ENCODE data around the gene MAP3K6. TPM values are rescaled to one million over a fixed set of nuclear protein-coding genes. Genes with fewer than 3 reads are reported as not detected.

MAP3K6 gene
- total and polyA plus RNA-seq, 2 of the 4 experiments (the other 2 are of a cell fraction) = 4.8 to 15.9 TPM

- no peak overlapping the region for H2BK15ac ChIP-seq (ENCODE audit: low read depth, low read length)
- H4K20me1 ChIP-seq (ENCODE audit: insufficient read depth, low read length) = no peaks in the 10 kb centered on the region
- dilution Hi-C loops (cut with HindIII; ENCODE audit: low sequenced_read_pairs, unreplicated experiment) (no loop called here), in situ Hi-C loops (cut with MboI; ENCODE audit: low sequenced_read_pairs) (no loop called here), intact Hi-C loops (cut with micrococcal nuclease) (no loop called here)
- POLR2A ChIA-PET (ENCODE audit: unreplicated experiment) = no interaction called here
- CTCF ChIA-PET = no interaction called here
- H2BK20ac ChIP-seq (ENCODE audit: low read depth, low read length) = no peak overlapping the region
- H4K8ac ChIP-seq (ENCODE audit: low read depth in 2 of 2, low read length in 2 of 2) = no peak overlapping the region
- peaks cover 5% of the 10 kb centered on the region; the same call in 1 of the 2 replicates for H3K9me1 ChIP-seq (ENCODE audit: insufficient read depth, low read length)
- no peak overlapping the region for H3K23ac ChIP-seq (ENCODE audit: low read depth, low read length)
- H2AK9ac ChIP-seq (replicated peaks; ENCODE audit: low read depth, low read length, poor library complexity) = no peak overlapping the region
- no peak overlapping the region for H2BK5ac ChIP-seq (ENCODE audit: low read depth, low read length, poor library complexity, severe bottlenecking)
- ATAC-seq (ENCODE audit: low read depth) = no peak
- BruUV-seq (replicated peaks) = no TSS peak
- no peak overlapping the region for H3K14ac ChIP-seq (replicated peaks; ENCODE audit: low read depth, low read length)
- no peaks in the 10 kb centered on the region for H3K9me3 ChIP-seq (ENCODE audit: control insufficient read depth, insufficient read depth, low read length)
- no peaks in the 10 kb centered on the region for H3K36me3 ChIP-seq (ENCODE audit: control insufficient read depth, insufficient read depth, low read length)
- TF ChIP-seq CTCF (conservative IDR thresholded peaks at IDR 0.05; ENCODE audit: low read depth, low read length) = no peak
- no peak for TF ChIP-seq ELK1 (IDR thresholded peaks at IDR 0.05; ENCODE audit: borderline replicate concordance, low read depth, low read length)
- TF ChIP-seq CHD1 (IDR thresholded peaks at IDR 0.05; ENCODE audit: low read depth, low read length) = no peak
- no peak for TF ChIP-seq USF2 (IDR thresholded peaks at IDR 0.05; ENCODE audit: low read depth, low read length)
- TF ChIP-seq CEBPB (IDR thresholded peaks at IDR 0.05; ENCODE audit: low read depth, low read length) = no peak
- no peak for TF ChIP-seq MAFK (IDR thresholded peaks at IDR 0.05; ENCODE audit: low read depth, low read length)
- TF ChIP-seq BHLHE40 (IDR thresholded peaks at IDR 0.05; ENCODE audit: low read depth, low read length) = no peak
- no peak for TF ChIP-seq NFE2L2 (IDR thresholded peaks at IDR 0.05; ENCODE audit: low read depth, low read length)
- no peak for TF ChIP-seq RFX5 (IDR thresholded peaks at IDR 0.05; ENCODE audit: low read depth, low read length)
- no peak for TF ChIP-seq RCOR1 (IDR thresholded peaks at IDR 0.05; ENCODE audit: insufficient replicate concordance, low read length)
- TF ChIP-seq FOS (IDR thresholded peaks at IDR 0.05; ENCODE audit: low read depth, low read length) = no peak
- TF ChIP-seq POLR2A (IDR thresholded peaks at IDR 0.05; ENCODE audit: low read depth, low read length) = no peak
- no peak for TF ChIP-seq SMC3 (IDR thresholded peaks at IDR 0.05; ENCODE audit: low read depth, low read length)
- no peak for TF ChIP-seq MXI1 (IDR thresholded peaks at IDR 0.05; ENCODE audit: borderline replicate concordance, low read depth, low read length)
- TF ChIP-seq RAD21 (IDR thresholded peaks at IDR 0.05; ENCODE audit: low read length) = no peak
- TF ChIP-seq MAZ (IDR thresholded peaks at IDR 0.05; ENCODE audit: borderline replicate concordance, low read depth, low read length) = no peak
- H3K79me1 ChIP-seq (ENCODE audit: low read depth in 1 of 2, low read length in 2 of 2) = 0 out of 4 replicates have a peak, but pooled peaks cover 0 to 5% of the 10 kb centered on the region in 2 experiments
- no peak overlapping the region for H2AK5ac ChIP-seq (ENCODE audit: low read depth, low read length)
- no peak overlapping the region for H3K9ac ChIP-seq (ENCODE audit: low read depth, low read length)
- no peak overlapping the region for H3K56ac ChIP-seq (ENCODE audit: extremely low read depth, insufficient read depth, low read length)
- no peak overlapping the region for H3K18ac ChIP-seq (ENCODE audit: low read depth, low read length)
- DNase-seq = no peak
- H3K4me2 ChIP-seq (ENCODE audit: low read depth, low read length) = no peak overlapping the region
- H3K4me1 ChIP-seq (ENCODE audit: control insufficient read depth, insufficient read depth, low read length) = peaks cover under 1% of the 10 kb centered on the region
- H2AFZ ChIP-seq (replicated peaks; ENCODE audit: low read length, poor library complexity) = no peak overlapping the region
- H3K4me3 ChIP-seq (ENCODE audit: insufficient read depth, low read depth, low read length) = no peak overlapping the region
- H4K91ac ChIP-seq (ENCODE audit: insufficient read depth, low read depth, low read length) = no peak overlapping the region
- WGBS, 2 experiments (ENCODE audit: extremely low coverage in 2 of 2, insufficient read length in 1 of 2) = 65% methylated on average over 4 of the region's 19 CpGs; no CpG with 5 or more reads in 1 of the 2 experiments
- H3K4ac ChIP-seq (ENCODE audit: low read depth, low read length) = no peak overlapping the region
- no peak overlapping the region for H3K27ac ChIP-seq (ENCODE audit: insufficient read depth, low read length)
- peaks cover 12% of the 10 kb centered on the region for H3K27me3 ChIP-seq (ENCODE audit: control insufficient read depth, insufficient read depth, low read length)
- no peak overlapping the region for H4K5ac ChIP-seq (ENCODE audit: low read depth, low read length)
- no peak overlapping the region for H2BK120ac ChIP-seq (ENCODE audit: low read depth, low read length)
Measured at GRCh38 chr1:27372022-27372807, 5.5 kb upstream of the MAP3K6 start.
